ENCODE measurements around the gene KIAA1143.

- TF ChIP-seq CTCF (IDR thresholded peaks at IDR 0.05; ENCODE audit: low read length) (no peak), EZH2 (optimal IDR thresholded peaks at IDR 0.05; ENCODE audit: low read depth, low read length) (no peak), EZH2phosphoT487 (IDR thresholded peaks at IDR 0.05; ENCODE audit: low read length) (no peak)
These were observed 41.9 kb upstream of the KIAA1143 start for GRCh38 chr3:44803298-44803697.
